Heart right ventricle (tissue), 16 donors: ENCODE data around the gene TRPV5. TPM values are rescaled to one million over a fixed set of nuclear protein-coding genes. Genes with fewer than 3 reads are reported as not detected.

ENCODE experiments used
- ATAC-seq, 8 donors: fragments of 200-7000 bp; cut with Tn5 transposase; one replicate each; pipeline ENCODE4 v1.9.1; 2020; ENCODE audit warnings: mild to moderate bottlenecking in 8 of 8, moderate library complexity in 8 of 8, moderate number of reproducible peaks in 1 of 8
- DNase-seq, 2 donors: peaks; one replicate each; pipeline ENCODE4 v3.0.0-alpha.2; 2020
- H3K27ac ChIP-seq, 10 donors: fragments of 200-600 bp; sonication (generic) in 2 of 10; one replicate each; pipeline versions ENCODE4 v1.5.0 to v1.8.0; 2020 to 2022; ENCODE audit warnings: mild to moderate bottlenecking in 3 of 10
- H3K27me3 ChIP-seq, 7 donors: fragments of 200-600 bp; one replicate each; pipeline ENCODE4 v1.8.0; 2021 to 2022; ENCODE audit warnings: mild to moderate bottlenecking in 2 of 7
- H3K36me3 ChIP-seq, 9 donors: fragments of 200-600 bp; sonication (generic) in 1 of 9; one replicate each; pipeline versions ENCODE4 v1.5.0 to v1.8.0; 2020 to 2022; ENCODE audit warnings: mild to moderate bottlenecking in 2 of 9
- H3K4me1 ChIP-seq, 9 donors: fragments of 200-600 bp; sonication (generic) in 1 of 9; one replicate each; pipeline versions ENCODE4 v1.5.0 to v1.8.0; 2020 to 2022; ENCODE audit warnings: mild to moderate bottlenecking in 4 of 9
- H3K4me3 ChIP-seq, 10 donors: fragments of 200-600 bp; sonication (generic) in 2 of 10; one replicate each; pipeline versions ENCODE4 v1.5.0 to v1.8.0; 2020 to 2022; ENCODE audit warnings: mild to moderate bottlenecking in 7 of 10, moderate library complexity in 2 of 10
- H3K9me3 ChIP-seq, 11 donors: fragments of 200-600 bp in 10 of 11; sonication (generic) in 2 of 11; one replicate each; pipeline versions ENCODE4 v1.5.0 to v1.8.0; 2013 to 2022; ENCODE audit warnings: mild to moderate bottlenecking in 2 of 11, control low read depth in 1 of 11, moderate library complexity in 1 of 11
- WGBS, 2 donors: extraction: QIAGEN DNeasy Blood & Tissue Kit; methylation state at CpG; one replicate each; pipeline ENCODE4 v1.1.7; 2013; ENCODE audit warnings: inconsistent platforms in 1 of 2; 5-methylcytosine and 5-hydroxymethylcytosine counted together
- intact Hi-C, 10 donors: fragments of 100-400 bp; cut with DNase I; formaldehyde crosslinking; loops; one replicate each; pipeline versions ENCODE4 v1.11.1 to v1.14.2; 2022
- polyA plus RNA-seq, 2 donors: library from polyadenylated mRNA; stranded (reverse); fragments of 200-250 nt; gene quantifications; one replicate each; pipeline ENCODE4 v1.2.3, GENCODE V29; 2013
- total RNA-seq, 10 donors: library from RNA; stranded (reverse); fragmentation: NEBNext Ultra II Directional in 3 of 10; extraction: Animal tissue kit (Norgen Biotek cat#: 25700) in 3 of 10; gene quantifications; one replicate each; pipeline versions ENCODE4 v1.2.1 to v1.2.4, GENCODE V29; 2021 to 2023
- TF ChIP-seq, protein P1 (sequence below), 9 donors: fragments of 200-600 bp; sonication (generic) in 2 of 9; IDR thresholded peaks; one replicate each; pipeline versions ENCODE4 v1.5.0 to v1.8.0; 2021 to 2022; ENCODE audit warnings: antibody characterized with exemption in 9 of 9, mild to moderate bottlenecking in 5 of 9, moderate library complexity in 1 of 9
- donor health status: Arrhythmogenic right ventricular cardiomyopathy.
- donor health status: ischemic (EF 13 %, LVEDD 7.1; RV severe dilation, severe dysfunction).
- donor health status: healthy with polysubstance abuse.
- donor health status: DM: no; HTN: yes; CAD: no.
- donor health status: DM: no; HTN: no; CAD: no.
- donor health status: ischemic (EF 25% LVEDD 6.9; RV normal size, moderate dysfunction).
- donor health status: ischemic (EF 25% LVEDD 5.7; RV mildly dilated, moderate dysfunction).
- donor health status: healthy.
- donor health status: DM: yes; HTN: yes; CAD: no.
- donor health status: Ischemic cardiomyopathy.
- donor health status: ischemic (EF 35%, LVEDD 5.7; RV mildly dilated, moderate dysfunction).
- donor health status: nonischemic (EF 11% LVEDD 7.7; RV severe dilation, severe dysfunction).
- donor health status: DM: yes; HTN: yes; CAD: no.
- donor health status: PGD.
- donor health status: ischemic (EF 29% LVEDD 5.4; RV normal size, mild dysfunction).
- donor health status: nonischemic (EF 23%, LVEDD 6.1; RV moderate dilation, normal function).

TRPV5 gene
- total and polyA plus RNA-seq, 12 donors = not detected

- intact Hi-C loops = no loop called here
- Histone ChIP-seq H3K36me3 (no peaks in the 10 kb centered on the region), H3K27ac (peak overlapping the region in 1 of 10 donors; percentile 82), H3K4me1 (peaks cover 0 to 19% (median 0%) of the 10 kb centered on the region in 9 donors), H3K9me3 (no peaks in the 10 kb centered on the region), H3K27me3 (peaks cover 0 to 8% (median 0%) of the 10 kb centered on the region in 7 donors), H3K4me3 (peak overlapping the region in 1 of 10 donors; percentile 16)
- DNase-seq (no peak), ATAC-seq (no peak)
- TF ChIP-seq, protein P1, sequence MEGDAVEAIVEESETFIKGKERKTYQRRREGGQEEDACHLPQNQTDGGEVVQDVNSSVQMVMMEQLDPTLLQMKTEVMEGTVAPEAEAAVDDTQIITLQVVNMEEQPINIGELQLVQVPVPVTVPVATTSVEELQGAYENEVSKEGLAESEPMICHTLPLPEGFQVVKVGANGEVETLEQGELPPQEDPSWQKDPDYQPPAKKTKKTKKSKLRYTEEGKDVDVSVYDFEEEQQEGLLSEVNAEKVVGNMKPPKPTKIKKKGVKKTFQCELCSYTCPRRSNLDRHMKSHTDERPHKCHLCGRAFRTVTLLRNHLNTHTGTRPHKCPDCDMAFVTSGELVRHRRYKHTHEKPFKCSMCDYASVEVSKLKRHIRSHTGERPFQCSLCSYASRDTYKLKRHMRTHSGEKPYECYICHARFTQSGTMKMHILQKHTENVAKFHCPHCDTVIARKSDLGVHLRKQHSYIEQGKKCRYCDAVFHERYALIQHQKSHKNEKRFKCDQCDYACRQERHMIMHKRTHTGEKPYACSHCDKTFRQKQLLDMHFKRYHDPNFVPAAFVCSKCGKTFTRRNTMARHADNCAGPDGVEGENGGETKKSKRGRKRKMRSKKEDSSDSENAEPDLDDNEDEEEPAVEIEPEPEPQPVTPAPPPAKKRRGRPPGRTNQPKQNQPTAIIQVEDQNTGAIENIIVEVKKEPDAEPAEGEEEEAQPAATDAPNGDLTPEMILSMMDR (IDR thresholded peaks at IDR 0.05) = no peak
- WGBS, 2 donors = 76 to 86% methylated on average over 8 of the region's 8 CpGs
Measured at GRCh38 chr7:142927949-142928348, 5.6 kb downstream of the TRPV5 start.

DNA sequence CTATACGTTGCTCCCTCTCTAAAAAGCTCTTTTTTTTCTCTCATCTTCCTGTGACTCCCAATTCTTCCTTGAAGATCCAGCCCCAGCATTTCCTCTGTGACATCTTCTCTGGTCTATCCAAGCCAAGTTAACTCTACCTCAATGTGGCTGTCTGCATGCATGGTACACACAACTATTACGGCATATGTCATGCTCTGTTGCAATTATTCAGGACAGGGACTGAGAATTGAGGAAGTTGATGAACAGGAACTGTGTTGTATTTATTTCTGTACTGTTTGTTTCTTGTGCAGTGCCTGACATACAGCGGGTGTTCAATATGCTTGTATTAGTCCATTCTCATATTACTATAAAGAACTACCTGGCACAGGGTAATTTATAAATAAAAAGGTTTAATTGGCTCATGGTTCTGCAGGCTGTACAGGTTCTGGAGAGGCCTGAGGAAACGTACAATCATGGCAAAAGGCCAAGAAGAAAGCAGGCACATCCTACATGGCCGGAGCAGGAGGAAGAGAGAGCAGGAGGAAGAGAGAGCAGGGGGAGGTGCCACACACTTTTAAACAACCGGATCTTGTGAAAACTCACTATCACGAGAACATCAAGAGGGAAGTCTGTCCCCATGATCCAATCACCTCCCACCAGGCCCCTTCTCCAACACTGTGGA, 6.3 kb downstream of the TRPV5 start:
- H3K27ac ChIP-seq = peak overlapping the region in 1 of 10 donors; percentile 82
- H3K4me1 ChIP-seq = peaks cover 0 to 19% (median 0%) of the 10 kb centered on the region in 9 donors
- WGBS, 2 donors = 53 to 55% methylated on average over 7 of the region's 7 CpGs
- peak in 4 of 8 donors; percentile 19 to 58 (median 49) for ATAC-seq
- H3K36me3 ChIP-seq = no peaks in the 10 kb centered on the region
- intact Hi-C loops = no loop called here
- no peak for DNase-seq
- TF ChIP-seq, protein P1 (IDR thresholded peaks at IDR 0.05) = no peak
- H3K4me3 ChIP-seq = peak overlapping the region in 1 of 10 donors; percentile 16
- no peaks in the 10 kb centered on the region for H3K9me3 ChIP-seq
- peaks cover 0 to 8% (median 0%) of the 10 kb centered on the region in 7 donors for H3K27me3 ChIP-seq

- no peaks in the 10 kb centered on the region for H3K36me3 ChIP-seq
- no peak overlapping the region for H3K27ac ChIP-seq
- 54 to 61% methylated on average over 12 of the region's 12 CpGs for WGBS, 2 donors
- H3K4me3 ChIP-seq = no peak overlapping the region
- no peak for ATAC-seq
- no peak for DNase-seq
- peaks cover 0 to 19% (median 0%) of the 10 kb centered on the region in 9 donors for H3K4me1 ChIP-seq
- intact Hi-C loops = no loop called here
- TF ChIP-seq, protein P1 (IDR thresholded peaks at IDR 0.05) = no peak
- H3K27me3 ChIP-seq = peaks cover 0 to 8% (median 0%) of the 10 kb centered on the region in 7 donors
- no peaks in the 10 kb centered on the region for H3K9me3 ChIP-seq
Measured at GRCh38 chr7:142925413-142925812, 8.1 kb downstream of the TRPV5 start.

GRCh38 chr7:142923391-142923790, 10.2 kb downstream of the TRPV5 start:
- no peaks in the 10 kb centered on the region for H3K9me3 ChIP-seq

More at GRCh38 chr7:142923391-142923790, 10.2 kb downstream of the TRPV5 start:
- no peak for DNase-seq
- Histone ChIP-seq H3K27ac (no peak overlapping the region), H3K27me3 (peaks cover 0 to 16% (median 2%) of the 10 kb centered on the region in 7 donors), H3K4me1 (peaks cover 0 to 18% (median 0%) of the 10 kb centered on the region in 9 donors), H3K4me3 (no peak overlapping the region), H3K36me3 (no peaks in the 10 kb centered on the region)
- TF ChIP-seq, protein P1 (IDR thresholded peaks at IDR 0.05) = no peak
- 47 to 70% methylated on average over 2 of the region's 2 CpGs for WGBS, 2 donors
- ATAC-seq = no peak
- intact Hi-C loops = no loop called here
